Gastrocnemius medialis (tissue), 4 donors: ENCODE measurements around the gene PPFIBP2.

ENCODE experiments used
- POLR2A ChIP-seq, 2 donors: fragments of 450-650 bp; IDR thresholded peaks; one replicate each; pipeline ENCODE4 v1.6.1; 2017; ENCODE audit warnings: antibody characterized with exemption in 2 of 2, mild to moderate bottlenecking in 2 of 2, moderate library complexity in 2 of 2
- TF ChIP-seq, protein P1 (sequence below), 5 experiments: fragments of 450-650 bp in 3 of 5; fragments of 200-600 bp in 2 of 5; sonication (generic) in 2 of 5; IDR thresholded peaks in 4 of 5; conservative IDR thresholded peaks in 1 of 5; 1 replicate in 4 of 5; 2 replicates in 1 of 5; pipeline ENCODE4 v1.5.1; 2016 to 2019; ENCODE audit warnings: antibody characterized with exemption in 5 of 5, mild to moderate bottlenecking in 3 of 5, moderate library complexity in 3 of 5

- TF ChIP-seq, protein P1, sequence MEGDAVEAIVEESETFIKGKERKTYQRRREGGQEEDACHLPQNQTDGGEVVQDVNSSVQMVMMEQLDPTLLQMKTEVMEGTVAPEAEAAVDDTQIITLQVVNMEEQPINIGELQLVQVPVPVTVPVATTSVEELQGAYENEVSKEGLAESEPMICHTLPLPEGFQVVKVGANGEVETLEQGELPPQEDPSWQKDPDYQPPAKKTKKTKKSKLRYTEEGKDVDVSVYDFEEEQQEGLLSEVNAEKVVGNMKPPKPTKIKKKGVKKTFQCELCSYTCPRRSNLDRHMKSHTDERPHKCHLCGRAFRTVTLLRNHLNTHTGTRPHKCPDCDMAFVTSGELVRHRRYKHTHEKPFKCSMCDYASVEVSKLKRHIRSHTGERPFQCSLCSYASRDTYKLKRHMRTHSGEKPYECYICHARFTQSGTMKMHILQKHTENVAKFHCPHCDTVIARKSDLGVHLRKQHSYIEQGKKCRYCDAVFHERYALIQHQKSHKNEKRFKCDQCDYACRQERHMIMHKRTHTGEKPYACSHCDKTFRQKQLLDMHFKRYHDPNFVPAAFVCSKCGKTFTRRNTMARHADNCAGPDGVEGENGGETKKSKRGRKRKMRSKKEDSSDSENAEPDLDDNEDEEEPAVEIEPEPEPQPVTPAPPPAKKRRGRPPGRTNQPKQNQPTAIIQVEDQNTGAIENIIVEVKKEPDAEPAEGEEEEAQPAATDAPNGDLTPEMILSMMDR (IDR thresholded peaks at IDR 0.05 in 4 of 5, conservative IDR thresholded peaks at IDR 0.05 in 1 of 5): no peak
- TF ChIP-seq POLR2A (IDR thresholded peaks at IDR 0.05): no peak
Measured at GRCh38 chr11:7499081-7499480, 14.7 kb upstream of the PPFIBP2 start.
